ENCODE results near the gene MTMR3.
"Not testable (repeated sequence)": the region's sequence is repeated elsewhere in the genome, so short reads cannot be mapped to it uniquely, and the experiment has no call there.

MTMR3 gene

GRCh38 chr22:29861672-29862297, 21.2 kb upstream of the MTMR3 start:
- POLR2A ChIA-PET = no interaction called here
- no peak overlapping the region for H3K4me3 ChIP-seq (ENCODE audit: low read depth, low read length)
- no peak for DNase-seq (ENCODE audit: low read depth, low spot score)
- CTCF ChIA-PET = interaction anchor here (1.2 to 1.8 kb wide), 3 partner anchors 11 to 144 kb away, joined by 3 to 4 read pairs (median 4); no protein-coding TSS in a partner anchor
- TF ChIP-seq CTCF (IDR thresholded peaks at IDR 0.05; ENCODE audit: insufficient read depth, low read length, missing control alignments) = no peak

GRCh38 chr22:29865572-29865971, 17.4 kb upstream of the MTMR3 start:
- DNase-seq (ENCODE audit: low read depth, low spot score); CTCF ChIA-PET; H3K4me3 ChIP-seq (ENCODE audit: low read depth, low read length); POLR2A ChIA-PET: not testable (repeated sequence)

GRCh38 chr22:29867260-29867659, 15.7 kb upstream of the MTMR3 start:
- POLR2A ChIA-PET = no interaction called here
- no peak for TF ChIP-seq CTCF (IDR thresholded peaks at IDR 0.05; ENCODE audit: insufficient read depth, low read length, missing control alignments)
- CTCF ChIA-PET = interaction anchor here (1.1 to 1.5 kb wide), 4 partner anchors 12 to 241 kb away, joined by 3 read pairs; partner anchors contain the start of gene ASCC2
- DNase-seq (ENCODE audit: low read depth, low spot score) = no peak
- no peak overlapping the region for H3K4me3 ChIP-seq (ENCODE audit: low read depth, low read length)

GRCh38 chr22:29867851-29868250, 15.1 kb upstream of the MTMR3 start:
- POLR2A ChIA-PET = no interaction called here
- no peak for DNase-seq (ENCODE audit: low read depth, low spot score)
- CTCF ChIA-PET = interaction anchor here (1.1 to 1.5 kb wide), 4 partner anchors 12 to 241 kb away, joined by 3 read pairs; partner anchors contain the start of gene ASCC2
- TF ChIP-seq CTCF (IDR thresholded peaks at IDR 0.05; ENCODE audit: insufficient read depth, low read length, missing control alignments) = no peak
- no peak overlapping the region for H3K4me3 ChIP-seq (ENCODE audit: low read depth, low read length)

- POLR2A ChIA-PET = no interaction called here
- no peak for TF ChIP-seq CTCF (IDR thresholded peaks at IDR 0.05; ENCODE audit: insufficient read depth, low read length, missing control alignments)
- no peak for DNase-seq (ENCODE audit: low read depth, low spot score)
- CTCF ChIA-PET = interaction anchor here (1.1 to 1.8 kb wide), 2 partner anchors 11 to 134 kb away, joined by 7 read pairs; partner anchors contain the start of gene MTMR3
- no peak overlapping the region for H3K4me3 ChIP-seq (ENCODE audit: low read depth, low read length)
Measured at GRCh38 chr22:29870574-29870973, 12.4 kb upstream of the MTMR3 start.

GRCh38 chr22:29871684-29872083, 11.3 kb upstream of the MTMR3 start:
- no peak for TF ChIP-seq CTCF (IDR thresholded peaks at IDR 0.05; ENCODE audit: insufficient read depth, low read length, missing control alignments)
- DNase-seq (ENCODE audit: low read depth, low spot score) = no peak
- POLR2A ChIA-PET = no interaction called here
- H3K4me3 ChIP-seq (ENCODE audit: low read depth, low read length) = no peak overlapping the region
- CTCF ChIA-PET = interaction anchor here (2.0 kb wide), 1 partner anchor 133 kb away, joined by 7 read pairs; no protein-coding TSS in a partner anchor

All from AG04449 (cell line).